ENCODE data around the gene ARL5A. TPM values are rescaled to one million over a fixed set of nuclear protein-coding genes. Genes with fewer than 3 reads are reported as not detected.

Gene ARL5A
- polyA plus RNA-seq, 3 donors: 21.3 to 85.8 (median 74.5) TPM

- TF ChIP-seq CTCF (IDR thresholded peaks at IDR 0.05): no peak
- WGBS (ENCODE audit: insufficient coverage): 100% methylated on average over 1 of the region's 3 CpGs
- no peak overlapping the region for H3K27ac Mint-ChIP-seq
- DNase-seq: no peak
- H3K4me2 ChIP-seq (replicated peaks; ENCODE audit: extremely low read depth, low read length, poor library complexity, severe bottlenecking): no peak overlapping the region
- H3K36me3 ChIP-seq (replicated peaks in 1 of 2; ENCODE audit: control insufficient read depth in 1 of 2, insufficient read depth in 2 of 2, low read length in 2 of 2): peaks cover 0 to 18% of the 10 kb centered on the region in 2 donors
- H3K9me3 Mint-ChIP-seq: no peaks in the 10 kb centered on the region
- no peak overlapping the region for H3K27ac ChIP-seq (ENCODE audit: low read depth in 1 of 2, low read length in 2 of 2)
- H2AFZ ChIP-seq (ENCODE audit: insufficient read depth, low read depth, low read length, poor library complexity, severe bottlenecking): no peak overlapping the region
- peaks cover 1 to 6% of the 10 kb centered on the region in 2 donors for H3K36me3 Mint-ChIP-seq
- H3K79me2 ChIP-seq (ENCODE audit: insufficient read depth, low read length): no peaks in the 10 kb centered on the region
- H3K4me3 ChIP-seq (replicated peaks in 1 of 3; ENCODE audit: low read depth in 2 of 3, low read length in 3 of 3): no peak overlapping the region
- no peaks in the 10 kb centered on the region for H3K27me3 ChIP-seq (ENCODE audit: control insufficient read depth in 2 of 2, insufficient read depth in 2 of 2, low read length in 2 of 2)
- no peaks in the 10 kb centered on the region for H3K4me1 Mint-ChIP-seq
- no peaks in the 10 kb centered on the region for H3K4me1 ChIP-seq (ENCODE audit: control insufficient read depth in 1 of 2, insufficient read depth in 2 of 2, low read length in 2 of 2)
- intact Hi-C loops (cut with micrococcal nuclease): no loop called here
- H3K4me3 Mint-ChIP-seq: no peak overlapping the region
- H3K9me3 ChIP-seq (replicated peaks in 1 of 2; ENCODE audit: control insufficient read depth in 1 of 2, insufficient read depth in 1 of 2, low read length in 2 of 2): no peaks in the 10 kb centered on the region
- no peak overlapping the region for H3K9ac ChIP-seq (ENCODE audit: insufficient read depth, low read length, poor library complexity, severe bottlenecking)
- no peaks in the 10 kb centered on the region for H4K20me1 ChIP-seq (ENCODE audit: insufficient read depth, low read length)
- H3K27me3 Mint-ChIP-seq (ENCODE audit: low read depth in 3 of 3): peaks cover 0 to 1% (median 0%) of the 10 kb centered on the region in 3 donors
Observed at GRCh38 chr2:151758744-151759143, 69.5 kb downstream of the ARL5A start.

GRCh38 chr2:151757861-151758260, 70.4 kb downstream of the ARL5A start:
- TF ChIP-seq CTCF (IDR thresholded peaks at IDR 0.05): no peak
- no CpG with 5 or more reads among the region's 1 CpG for WGBS (ENCODE audit: insufficient coverage)
- Mint-ChIP-seq H3K4me1 (no peaks in the 10 kb centered on the region), H3K9me3 (no peaks in the 10 kb centered on the region), H3K27ac (no peak overlapping the region), H3K36me3 (peaks cover 0 to 4% of the 10 kb centered on the region in 2 donors), H3K4me3 (no peak overlapping the region), H3K27me3 (ENCODE audit: low read depth in 3 of 3) (peaks cover 0 to 1% (median 0%) of the 10 kb centered on the region in 3 donors)
- intact Hi-C loops (cut with micrococcal nuclease): no loop called here
- H3K4me2 ChIP-seq (replicated peaks; ENCODE audit: extremely low read depth, low read length, poor library complexity, severe bottlenecking): no peak overlapping the region
- H3K36me3 ChIP-seq (replicated peaks in 1 of 2; ENCODE audit: control insufficient read depth in 1 of 2, insufficient read depth in 2 of 2, low read length in 2 of 2): peaks cover 0 to 9% of the 10 kb centered on the region in 2 donors
- no peak for DNase-seq
- H3K27ac ChIP-seq (ENCODE audit: low read depth in 1 of 2, low read length in 2 of 2): no peak overlapping the region
- no peak overlapping the region for H3K9ac ChIP-seq (ENCODE audit: insufficient read depth, low read length, poor library complexity, severe bottlenecking)
- no peaks in the 10 kb centered on the region for H3K27me3 ChIP-seq (ENCODE audit: control insufficient read depth in 2 of 2, insufficient read depth in 2 of 2, low read length in 2 of 2)
- H4K20me1 ChIP-seq (ENCODE audit: insufficient read depth, low read length): no peaks in the 10 kb centered on the region
- H3K9me3 ChIP-seq (replicated peaks in 1 of 2; ENCODE audit: control insufficient read depth in 1 of 2, insufficient read depth in 1 of 2, low read length in 2 of 2): no peaks in the 10 kb centered on the region
- H2AFZ ChIP-seq (ENCODE audit: insufficient read depth, low read depth, low read length, poor library complexity, severe bottlenecking): no peak overlapping the region
- H3K4me3 ChIP-seq (replicated peaks in 1 of 3; ENCODE audit: low read depth in 2 of 3, low read length in 3 of 3): no peak overlapping the region
- H3K79me2 ChIP-seq (ENCODE audit: insufficient read depth, low read length): no peaks in the 10 kb centered on the region
- H3K4me1 ChIP-seq (ENCODE audit: control insufficient read depth in 1 of 2, insufficient read depth in 2 of 2, low read length in 2 of 2): no peaks in the 10 kb centered on the region

Measured in CD14-positive monocyte (primary cell).